Panc1 (cell line): ENCODE measurements around the gene TMEM127. TPM values are rescaled to one million over a fixed set of nuclear protein-coding genes. Genes with fewer than 3 reads are reported as not detected.

Source experiments
- ATAC-seq: fragments of 200-7000 bp; cut with Tn5 transposase; 2 replicates; pipeline ENCODE4 v1.9.1; 2020; ENCODE audit warnings: mild to moderate bottlenecking, moderate library complexity
- BruUV-seq: library from RNA; stranded (reverse); fragments of 400-500 nt; replicated peaks from 2 replicates; lab custom pipeline; 2021; lab: Mats Ljungman, UMichigan
- CTCF ChIA-PET: fragments of 300-600 bp; sonication (Branson Sonifier 250); formaldehyde crosslinking; loops from one replicate; lab custom pipeline; 2022; ENCODE audit warnings: antibody characterized with exemption; lab: Charles Lee
- POLR2A ChIA-PET: fragments of 300-600 bp; sonication (Branson Sonifier 250); formaldehyde crosslinking; loops from one replicate; lab custom pipeline; 2022; ENCODE audit warnings: antibody characterized with exemption; lab: Charles Lee
- DNase-seq: peaks from one replicate; pipeline ENCODE4 v3.0.0-alpha.2; 2010; ENCODE audit warnings: low read depth, low spot score
- H3K27ac ChIP-seq: 2 replicates; pipeline ENCODE4 v1.5.1; 2011; ENCODE audit warnings: mild to moderate bottlenecking, low read length, inconsistent platforms
- H3K27me3 ChIP-seq: fragments of 200-500 bp; sonication (Bioruptor generic); 2 replicates; pipeline ENCODE4 v1.6.0; 2014; ENCODE audit warnings: low read length, inconsistent platforms; ENCODE audit not compliant: control insufficient read depth, insufficient read depth
- H3K36me3 ChIP-seq: fragments of 200-500 bp; sonication (Bioruptor generic); 2 replicates; pipeline ENCODE4 v1.5.1; 2014; ENCODE audit warnings: inconsistent platforms, mild to moderate bottlenecking, low read length, moderate library complexity; ENCODE audit not compliant: control insufficient read depth, insufficient read depth
- H3K4me1 ChIP-seq: 2 replicates; pipeline ENCODE4 v1.5.1; 2011; ENCODE audit warnings: inconsistent platforms, mild to moderate bottlenecking, low read length, moderate library complexity; ENCODE audit not compliant: control insufficient read depth, insufficient read depth
- H3K4me3 ChIP-seq, 2 experiments: 2 replicates each; pipeline ENCODE4 v1.5.1; 2011 to 2012; ENCODE audit warnings: low read depth in 2 of 2, low read length in 2 of 2, mild to moderate bottlenecking in 2 of 2, inconsistent platforms in 1 of 2, moderate library complexity in 1 of 2
- H3K9me3 ChIP-seq: fragments of 200-500 bp; sonication (Bioruptor generic); 2 replicates; pipeline ENCODE4 v1.5.1; 2014; ENCODE audit warnings: low read depth, mild to moderate bottlenecking, inconsistent platforms, low read length, moderate library complexity; ENCODE audit not compliant: control insufficient read depth, insufficient read depth
- POLR2AphosphoS5 ChIP-seq: IDR thresholded peaks from 2 replicates; pipeline ENCODE4 v1.6.1; 2012; ENCODE audit warnings: mild to moderate bottlenecking, low read depth, low read length, moderate library complexity
- SIN3A ChIP-seq: IDR thresholded peaks from 2 replicates; pipeline ENCODE4 v1.6.1; 2012; ENCODE audit warnings: low read depth, mild to moderate bottlenecking, low read length, moderate library complexity, borderline replicate concordance; ENCODE audit not compliant: insufficient read depth
- TCF7L2 ChIP-seq: IDR thresholded peaks from 2 replicates; pipeline ENCODE4 v1.6.1; 2011; ENCODE audit warnings: mild to moderate bottlenecking, low read depth, low read length, inconsistent platforms
- in situ Hi-C: cut with HindIII; loops from 2 replicates; pipeline ENCODE4 v1.10.0; 2016; ENCODE audit warnings: low sequenced_read_pairs, low pct_unique_long_range_greater_than_20kb
- intact Hi-C: fragments of 100-400 bp; cut with micrococcal nuclease; formaldehyde crosslinking; loops from one replicate; pipeline ENCODE4 v1.10.0; 2022; ENCODE audit not compliant: unreplicated experiment
- total RNA-seq: library from RNA; stranded (reverse); gene quantifications from one replicate; pipeline ENCODE4 v1.2.1, GENCODE V29; 2021; ENCODE audit not compliant: unreplicated experiment
- TF ChIP-seq, protein P1 (sequence below): fragments of 450-650 bp; IDR thresholded peaks from 2 replicates; pipeline ENCODE4 v1.5.1; 2017; ENCODE audit warnings: mild to moderate bottlenecking
- TF ChIP-seq, protein P2 (sequence below), 2 experiments: IDR thresholded peaks; 2 replicates each; pipeline ENCODE4 v1.6.1; 2011 to 2012; ENCODE audit warnings: low read depth in 2 of 2, control low read depth in 1 of 2, low read length in 1 of 2, mild to moderate bottlenecking in 1 of 2, moderate library complexity in 1 of 2; ENCODE audit not compliant: insufficient read depth in 1 of 2

Gene TMEM127
- total RNA-seq, 1 experiment from 2014 or later, result 63.1 TPM

- Histone ChIP-seq H3K4me3 (no peak overlapping the region), H3K36me3 (peaks cover 25% of the 10 kb centered on the region), H3K9me3 (no peaks in the 10 kb centered on the region), H3K27me3 (no peaks in the 10 kb centered on the region), H3K4me1 (no peaks in the 10 kb centered on the region), H3K27ac (no peak overlapping the region)
- in situ Hi-C loops (no loop called here), intact Hi-C loops (no loop called here)
- BruUV-seq, result TSS peak; percentile 67
- DNase-seq, result no peak
- POLR2A ChIA-PET, result no interaction called here
- TF ChIP-seq TCF7L2, result no peak
- TF ChIP-seq POLR2AphosphoS5, result no peak
- no peak for TF ChIP-seq SIN3A
- TF ChIP-seq, protein P1, sequence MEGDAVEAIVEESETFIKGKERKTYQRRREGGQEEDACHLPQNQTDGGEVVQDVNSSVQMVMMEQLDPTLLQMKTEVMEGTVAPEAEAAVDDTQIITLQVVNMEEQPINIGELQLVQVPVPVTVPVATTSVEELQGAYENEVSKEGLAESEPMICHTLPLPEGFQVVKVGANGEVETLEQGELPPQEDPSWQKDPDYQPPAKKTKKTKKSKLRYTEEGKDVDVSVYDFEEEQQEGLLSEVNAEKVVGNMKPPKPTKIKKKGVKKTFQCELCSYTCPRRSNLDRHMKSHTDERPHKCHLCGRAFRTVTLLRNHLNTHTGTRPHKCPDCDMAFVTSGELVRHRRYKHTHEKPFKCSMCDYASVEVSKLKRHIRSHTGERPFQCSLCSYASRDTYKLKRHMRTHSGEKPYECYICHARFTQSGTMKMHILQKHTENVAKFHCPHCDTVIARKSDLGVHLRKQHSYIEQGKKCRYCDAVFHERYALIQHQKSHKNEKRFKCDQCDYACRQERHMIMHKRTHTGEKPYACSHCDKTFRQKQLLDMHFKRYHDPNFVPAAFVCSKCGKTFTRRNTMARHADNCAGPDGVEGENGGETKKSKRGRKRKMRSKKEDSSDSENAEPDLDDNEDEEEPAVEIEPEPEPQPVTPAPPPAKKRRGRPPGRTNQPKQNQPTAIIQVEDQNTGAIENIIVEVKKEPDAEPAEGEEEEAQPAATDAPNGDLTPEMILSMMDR, result no peak
- TF ChIP-seq, protein P2, sequence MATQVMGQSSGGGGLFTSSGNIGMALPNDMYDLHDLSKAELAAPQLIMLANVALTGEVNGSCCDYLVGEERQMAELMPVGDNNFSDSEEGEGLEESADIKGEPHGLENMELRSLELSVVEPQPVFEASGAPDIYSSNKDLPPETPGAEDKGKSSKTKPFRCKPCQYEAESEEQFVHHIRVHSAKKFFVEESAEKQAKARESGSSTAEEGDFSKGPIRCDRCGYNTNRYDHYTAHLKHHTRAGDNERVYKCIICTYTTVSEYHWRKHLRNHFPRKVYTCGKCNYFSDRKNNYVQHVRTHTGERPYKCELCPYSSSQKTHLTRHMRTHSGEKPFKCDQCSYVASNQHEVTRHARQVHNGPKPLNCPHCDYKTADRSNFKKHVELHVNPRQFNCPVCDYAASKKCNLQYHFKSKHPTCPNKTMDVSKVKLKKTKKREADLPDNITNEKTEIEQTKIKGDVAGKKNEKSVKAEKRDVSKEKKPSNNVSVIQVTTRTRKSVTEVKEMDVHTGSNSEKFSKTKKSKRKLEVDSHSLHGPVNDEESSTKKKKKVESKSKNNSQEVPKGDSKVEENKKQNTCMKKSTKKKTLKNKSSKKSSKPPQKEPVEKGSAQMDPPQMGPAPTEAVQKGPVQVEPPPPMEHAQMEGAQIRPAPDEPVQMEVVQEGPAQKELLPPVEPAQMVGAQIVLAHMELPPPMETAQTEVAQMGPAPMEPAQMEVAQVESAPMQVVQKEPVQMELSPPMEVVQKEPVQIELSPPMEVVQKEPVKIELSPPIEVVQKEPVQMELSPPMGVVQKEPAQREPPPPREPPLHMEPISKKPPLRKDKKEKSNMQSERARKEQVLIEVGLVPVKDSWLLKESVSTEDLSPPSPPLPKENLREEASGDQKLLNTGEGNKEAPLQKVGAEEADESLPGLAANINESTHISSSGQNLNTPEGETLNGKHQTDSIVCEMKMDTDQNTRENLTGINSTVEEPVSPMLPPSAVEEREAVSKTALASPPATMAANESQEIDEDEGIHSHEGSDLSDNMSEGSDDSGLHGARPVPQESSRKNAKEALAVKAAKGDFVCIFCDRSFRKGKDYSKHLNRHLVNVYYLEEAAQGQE (IDR thresholded peaks at IDR 0.05; ENCODE audit: insufficient read depth in 1 of 2, low read depth in 2 of 2, low read length in 1 of 2), result no peak
- no peak for ATAC-seq
- CTCF ChIA-PET, result no interaction called here
Measured at GRCh38 chr2:96276787-96277499, 11.1 kb upstream of the TMEM127 start.

GRCh38 chr2:96274355-96275056 is 8.7 kb upstream of the TMEM127 start:
- DNase-seq (no peak), ATAC-seq (peak; percentile 36)
- POLR2A ChIA-PET, result no interaction called here
- CTCF ChIA-PET, result no interaction called here
- TSS peak; percentile 59 for BruUV-seq
- no peaks in the 10 kb centered on the region for H3K9me3 ChIP-seq
- peaks cover 22% of the 10 kb centered on the region for H3K36me3 ChIP-seq
- TF ChIP-seq SIN3A, result no peak
- TF ChIP-seq TCF7L2, result no peak
- TF ChIP-seq, protein P2 (IDR thresholded peaks at IDR 0.05; ENCODE audit: insufficient read depth in 1 of 2, low read depth in 2 of 2, low read length in 1 of 2), result no peak
- no peak; the same call in 1 of the 2 replicates for TF ChIP-seq POLR2AphosphoS5
- TF ChIP-seq, protein P1, result no peak
- H3K4me3 ChIP-seq, result no peak overlapping the region
- in situ Hi-C loops, result loop anchor here (25.0 kb wide), 1 partner anchor 112 kb away; no protein-coding TSS in a partner anchor
- no peak overlapping the region for H3K27ac ChIP-seq
- no peaks in the 10 kb centered on the region for H3K4me1 ChIP-seq
- intact Hi-C loops, result no loop called here
- H3K27me3 ChIP-seq, result no peaks in the 10 kb centered on the region
